NT2/D1 (cell line): ENCODE results near the gene RICTOR.

Experiments
- SUZ12 ChIP-seq: IDR thresholded peaks from 2 replicates; pipeline ENCODE4 v1.6.1; 2011; ENCODE audit not compliant: insufficient read length, insufficient read depth; ENCODE audit errors: extremely low read depth
- YY1 ChIP-seq: IDR thresholded peaks from 2 replicates; pipeline ENCODE4 v1.6.1; 2011; ENCODE audit not compliant: insufficient read length, insufficient read depth

GRCh38 chr5:39015743-39016586 is 58.2 kb downstream of the RICTOR start:
- no peak for TF ChIP-seq YY1
- no peak for TF ChIP-seq SUZ12
